Posterior vena cava (tissue), 2 donors: ENCODE data around the gene MAP6. TPM values are rescaled to one million over a fixed set of nuclear protein-coding genes. Genes with fewer than 3 reads are reported as not detected.

Source experiments
- DNase-seq: peaks from one replicate; pipeline ENCODE4 v3.0.0-alpha.2; 2020; ENCODE audit warnings: low spot score
- intact Hi-C, 2 donors: fragments of 100-400 bp; cut with DNase I; formaldehyde crosslinking; loops; one replicate each; pipeline versions ENCODE4 v1.14.1 to v1.14.2; 2022 to 2023
- total RNA-seq, 2 donors: library from RNA; stranded (reverse); fragmentation: NEBNext Ultra II Directional; extraction: Animal tissue kit (Norgen Biotek cat#: 25700); gene quantifications; one replicate each; pipeline ENCODE4 v1.2.1, GENCODE V29; 2021
- donor health status: DM: yes; HTN: yes; CAD: no.
- donor health status: DM: yes; HTN: yes; CAD: no.

MAP6 gene
- total RNA-seq, 2 donors from 2014 or later: 11.6 TPM

DNA sequence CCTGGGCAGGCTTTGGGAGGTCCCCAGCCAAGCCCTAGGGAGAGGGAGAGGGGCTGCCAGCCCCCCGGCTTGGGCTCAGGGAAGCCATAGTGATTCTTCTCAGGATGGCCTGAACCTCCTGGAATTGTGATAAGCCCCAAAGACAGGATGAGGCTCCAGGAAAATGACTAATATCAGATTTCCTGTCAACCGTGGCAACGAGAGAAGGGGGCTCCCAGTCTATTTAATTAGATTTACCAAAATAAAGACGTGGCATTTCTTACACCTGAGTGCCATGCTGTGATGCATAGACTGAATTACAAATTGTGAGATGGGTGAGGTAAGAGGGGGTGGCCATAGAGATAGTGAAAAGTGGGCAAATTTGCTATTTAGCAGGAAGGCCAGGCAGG lies 86.3 kb downstream of the MAP6 start:
- no peak for DNase-seq
- intact Hi-C loops: loop anchor here (5.0 to 10.0 kb wide), 2 partner anchors 35 to 1058 kb away; no protein-coding TSS in a partner anchor

DNA sequence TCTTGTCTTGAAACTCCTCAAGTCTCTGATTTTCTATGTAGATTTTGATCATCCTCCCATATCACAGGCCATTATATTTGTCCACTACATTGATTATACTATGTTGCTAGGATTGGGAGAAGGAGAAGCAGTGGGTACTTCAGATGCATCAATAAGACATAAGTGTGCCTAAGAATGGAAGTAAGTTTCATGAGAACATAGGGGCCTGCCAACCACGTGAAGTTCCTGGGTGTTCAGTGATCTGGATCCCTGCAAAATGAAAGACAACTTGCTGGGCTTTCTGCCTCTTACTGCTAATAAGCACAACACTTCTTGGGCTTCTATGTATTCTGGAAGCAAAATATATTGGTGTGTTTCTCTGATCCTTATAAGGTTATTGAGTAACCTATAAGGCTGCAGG lies 89.0 kb downstream of the MAP6 start:
- no peak for DNase-seq
- intact Hi-C loops: loop anchor here (5.0 to 10.0 kb wide), 2 partner anchors 33 to 1055 kb away; no protein-coding TSS in a partner anchor

DNA sequence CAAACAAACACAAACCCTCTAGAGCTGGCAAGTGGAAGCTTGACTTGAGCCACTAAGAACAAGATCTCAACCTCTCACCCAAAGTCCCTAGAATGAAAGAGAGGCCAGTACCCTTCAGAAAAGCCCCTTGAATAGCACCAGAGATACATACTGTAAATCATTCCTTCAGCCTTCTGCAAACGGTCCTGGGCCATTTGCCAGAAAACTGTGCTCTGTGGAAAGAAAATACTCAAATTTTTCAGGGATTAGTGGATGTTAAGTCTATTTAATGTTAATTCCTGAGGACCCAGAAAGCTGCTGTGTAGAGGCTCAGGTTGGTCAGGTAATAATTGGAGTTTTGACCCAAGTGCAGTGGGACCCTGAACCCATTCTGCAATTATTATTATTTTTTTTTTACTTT lies 89.9 kb downstream of the MAP6 start:
- no peak for DNase-seq
- intact Hi-C loops: no loop called here

DNA sequence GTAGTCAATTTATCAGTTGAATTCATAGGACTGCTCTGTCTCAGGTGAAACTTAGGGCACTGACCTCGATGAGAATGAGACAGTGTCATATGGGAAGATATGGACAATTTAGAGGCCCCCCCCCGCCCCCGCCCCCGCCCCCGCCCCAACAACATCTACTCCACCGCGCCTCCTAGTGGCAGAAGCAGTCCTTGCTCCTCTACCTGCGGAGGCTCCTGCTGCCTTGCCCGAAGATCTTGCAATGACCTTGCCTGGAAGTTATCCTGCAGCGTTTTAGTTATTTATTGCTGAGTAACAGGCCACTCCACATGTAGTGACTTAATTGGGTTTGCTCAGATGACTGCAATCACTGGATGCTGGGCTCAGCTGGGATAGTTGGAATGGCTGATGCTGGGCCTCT lies 91.6 kb downstream of the MAP6 start:
- no peak for DNase-seq
- intact Hi-C loops: no loop called here

DNA sequence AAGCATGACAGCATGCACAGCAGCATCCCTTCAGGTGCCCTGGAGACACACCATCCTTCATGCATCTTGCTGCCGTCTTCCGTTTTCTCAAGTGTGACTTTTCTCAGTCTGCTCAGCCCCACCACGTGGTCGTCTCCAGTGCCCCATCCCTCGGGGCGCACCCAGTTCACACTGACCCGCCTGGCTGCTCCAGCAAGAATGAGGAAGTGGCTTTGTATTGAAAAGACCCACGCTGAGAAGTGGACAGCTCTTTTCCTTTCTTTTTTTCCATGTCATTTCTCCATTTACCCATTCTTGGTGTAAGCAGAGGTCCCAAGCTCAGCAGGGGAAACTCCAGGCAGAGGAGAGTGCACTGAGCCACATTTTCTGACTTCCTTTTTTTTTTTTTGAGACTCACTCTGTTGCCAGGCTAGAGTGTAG lies 92.3 kb downstream of the MAP6 start:
- peak; percentile 92 for DNase-seq
- intact Hi-C loops: no loop called here

DNA sequence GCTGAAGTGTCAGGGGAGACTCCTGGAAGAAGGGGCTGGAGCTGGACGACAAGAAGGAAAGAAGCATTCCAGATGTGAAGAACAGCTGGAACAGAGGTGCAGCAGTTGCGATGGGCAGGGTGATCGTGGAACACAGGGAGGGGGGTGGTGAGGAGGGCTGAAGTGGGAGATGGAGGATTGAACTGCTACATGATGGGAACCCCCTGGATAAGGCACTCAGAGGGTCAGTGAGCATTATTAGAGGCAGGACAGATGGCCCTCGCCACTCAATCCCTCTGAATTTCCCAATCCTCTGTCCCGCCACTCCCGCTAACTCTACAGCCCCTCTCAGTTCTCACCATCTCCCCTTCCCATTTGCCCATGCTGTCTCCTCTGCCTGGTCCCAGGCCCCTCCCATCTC lies 92.8 kb downstream of the MAP6 start:
- intact Hi-C loops: no loop called here
- no peak for DNase-seq

DNA sequence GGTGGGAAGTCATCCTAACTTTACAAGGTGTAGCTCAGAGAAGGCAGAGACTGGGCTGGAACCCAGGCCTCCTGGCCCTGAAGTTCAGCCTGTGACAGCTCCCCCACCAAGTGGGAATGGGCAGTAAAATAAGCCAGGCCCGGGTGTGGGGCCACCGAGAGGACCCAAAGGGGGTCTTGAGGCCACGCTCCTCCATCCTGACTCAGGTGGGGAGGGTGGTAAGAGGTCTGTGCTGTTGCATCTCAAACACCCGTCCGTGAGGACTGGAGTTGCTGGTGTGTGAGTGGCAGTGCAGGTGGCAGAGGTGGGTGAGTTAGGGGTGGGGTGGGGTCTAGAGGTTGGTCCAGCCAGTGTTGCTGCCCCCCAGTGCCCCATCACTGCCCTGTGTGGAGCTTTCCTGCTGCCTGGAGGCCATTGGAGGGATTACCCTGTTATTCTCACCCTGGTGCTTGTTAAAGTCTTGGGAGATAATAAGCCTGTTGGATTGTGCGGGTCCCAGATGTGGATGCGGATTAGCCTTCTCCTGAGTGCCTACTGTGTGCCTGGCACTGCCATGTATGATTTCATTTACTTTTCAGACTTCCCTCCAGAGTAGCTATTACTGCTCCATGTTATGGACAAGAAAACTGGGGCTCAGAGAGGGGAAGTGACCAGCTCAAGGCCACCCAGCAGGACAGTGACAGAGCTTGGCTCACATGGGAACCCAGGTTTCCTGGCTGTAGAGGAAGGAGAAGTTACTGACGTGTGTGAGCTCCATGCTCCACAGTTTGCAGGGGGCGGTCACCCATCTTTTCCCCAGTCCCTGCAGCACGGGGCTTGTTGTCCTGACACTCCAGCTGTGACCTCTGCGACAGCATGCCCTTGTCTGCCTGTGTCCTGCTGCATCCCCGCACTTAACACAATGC lies 93.9 kb downstream of the MAP6 start:
- intact Hi-C loops: no loop called here
- DNase-seq: no peak

DNA sequence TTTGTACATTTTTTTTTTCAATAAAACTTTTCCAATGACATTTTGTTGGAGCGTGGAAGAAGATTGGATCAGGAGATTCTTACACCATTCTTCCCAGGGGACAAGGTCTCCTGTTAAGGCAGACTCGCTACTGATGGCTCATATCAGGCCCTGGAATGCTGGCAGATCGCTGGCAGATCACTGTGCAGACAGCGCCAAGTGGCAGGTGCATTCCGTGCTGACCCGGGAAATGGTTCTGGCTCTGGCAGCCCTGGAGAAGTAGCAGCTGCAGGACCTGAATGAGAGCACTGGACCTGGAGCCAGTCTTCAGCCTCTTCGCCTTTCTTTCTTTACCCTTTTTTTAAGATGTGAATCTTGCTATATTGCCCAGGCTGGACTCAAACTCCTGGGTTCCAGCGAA lies 96.1 kb downstream of the MAP6 start:
- no peak for DNase-seq
- intact Hi-C loops: no loop called here

DNA sequence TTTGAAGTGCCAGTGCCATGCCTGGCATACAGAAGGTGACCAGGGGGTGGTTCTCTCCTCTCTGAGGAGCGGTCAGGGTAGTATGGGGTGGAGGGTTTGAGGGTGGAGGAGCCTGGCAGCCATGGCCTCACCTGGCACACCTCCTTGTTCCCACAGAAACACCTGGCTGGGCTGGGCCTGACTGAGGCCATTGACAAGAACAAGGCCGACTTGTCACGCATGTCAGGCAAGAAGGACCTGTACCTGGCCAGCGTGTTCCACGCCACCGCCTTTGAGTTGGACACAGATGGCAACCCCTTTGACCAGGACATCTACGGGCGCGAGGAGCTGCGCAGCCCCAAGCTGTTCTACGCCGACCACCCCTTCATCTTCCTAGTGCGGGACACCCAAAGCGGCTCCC lies 97.2 kb downstream of the MAP6 start:
- intact Hi-C loops: loop anchor here in 1 of 2 donors (2.0 kb wide), 1 partner anchor 19 kb away; no protein-coding TSS in a partner anchor
- no peak for DNase-seq

DNA sequence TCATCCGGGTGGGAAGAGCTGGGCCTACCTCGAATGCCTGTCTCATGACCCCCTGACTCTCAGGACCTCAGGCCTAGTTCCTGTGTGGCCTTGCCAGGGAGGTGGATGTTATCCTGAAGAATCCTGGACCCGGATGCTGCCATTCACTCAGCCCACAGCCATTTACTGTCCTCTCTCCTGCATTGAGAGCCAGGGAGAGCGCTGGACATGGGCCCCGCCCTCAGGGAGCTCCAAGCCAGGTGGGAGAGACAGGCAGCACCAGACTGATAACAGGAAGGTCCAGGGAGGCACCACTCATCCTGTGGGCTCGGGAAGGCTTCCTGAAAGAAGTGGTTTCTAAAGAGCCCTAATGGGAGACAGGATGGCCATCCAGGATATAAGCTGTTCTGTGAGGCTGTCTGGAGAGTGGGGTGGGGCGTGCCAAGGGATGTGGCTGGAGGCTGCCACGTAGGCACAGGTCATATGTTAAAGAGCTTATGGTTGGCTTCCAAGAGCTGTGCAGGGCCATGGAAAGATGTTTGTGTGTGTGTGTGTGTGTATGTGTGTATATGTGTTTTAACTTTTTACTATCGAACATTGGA lies 98.2 kb downstream of the MAP6 start:
- intact Hi-C loops: loop anchor here in 1 of 2 donors (2.0 kb wide), 1 partner anchor 18 kb away; no protein-coding TSS in a partner anchor
- DNase-seq: no peak

DNA sequence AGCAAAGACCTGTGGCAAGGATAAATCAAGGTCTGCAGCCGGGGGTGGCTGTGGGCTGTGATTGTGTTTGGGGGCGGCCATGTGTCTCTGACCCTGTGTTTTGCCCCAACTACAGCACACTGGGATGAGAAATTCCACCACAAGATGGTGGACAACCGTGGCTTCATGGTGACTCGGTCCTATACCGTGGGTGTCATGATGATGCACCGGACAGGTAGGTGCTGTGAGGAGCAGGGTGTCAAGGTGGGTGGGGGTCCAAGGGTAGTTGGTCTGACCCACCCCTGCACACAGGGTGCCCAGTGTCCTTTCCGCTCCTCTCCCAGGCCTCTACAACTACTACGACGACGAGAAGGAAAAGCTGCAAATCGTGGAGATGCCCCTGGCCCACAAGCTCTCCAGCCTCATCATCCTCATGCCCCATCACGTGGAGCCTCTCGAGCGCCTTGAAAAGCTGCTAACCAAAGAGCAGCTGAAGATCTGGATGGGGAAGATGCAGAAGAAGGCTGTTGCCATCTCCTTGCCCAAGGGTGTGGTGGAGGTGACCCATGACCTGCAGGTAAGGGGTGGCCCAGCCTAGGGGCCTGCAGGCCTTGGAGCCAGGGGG lies 100.1 kb downstream of the MAP6 start:
- no peak for DNase-seq
- intact Hi-C loops: no loop called here

DNA sequence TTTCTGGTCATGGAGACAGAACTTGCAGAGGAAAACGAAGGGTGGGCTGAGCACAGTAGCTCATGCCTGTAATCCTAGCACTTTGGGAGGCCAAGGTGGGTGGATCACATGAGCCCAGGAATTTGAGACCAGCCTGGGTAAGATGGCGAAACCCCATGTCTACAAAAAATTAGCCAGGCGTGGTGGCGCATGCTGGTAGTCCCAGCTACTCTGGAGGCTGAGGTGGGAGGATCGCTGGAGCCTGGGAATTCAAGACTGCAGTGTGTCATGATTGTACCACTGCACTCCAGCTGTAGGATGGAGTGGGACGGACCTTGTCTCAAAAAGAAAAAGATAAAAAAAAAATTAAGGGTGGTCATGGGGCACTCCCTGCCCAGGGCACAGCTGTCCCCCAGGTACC lies 100.9 kb downstream of the MAP6 start:
- intact Hi-C loops: no loop called here
- DNase-seq: no peak

DNA sequence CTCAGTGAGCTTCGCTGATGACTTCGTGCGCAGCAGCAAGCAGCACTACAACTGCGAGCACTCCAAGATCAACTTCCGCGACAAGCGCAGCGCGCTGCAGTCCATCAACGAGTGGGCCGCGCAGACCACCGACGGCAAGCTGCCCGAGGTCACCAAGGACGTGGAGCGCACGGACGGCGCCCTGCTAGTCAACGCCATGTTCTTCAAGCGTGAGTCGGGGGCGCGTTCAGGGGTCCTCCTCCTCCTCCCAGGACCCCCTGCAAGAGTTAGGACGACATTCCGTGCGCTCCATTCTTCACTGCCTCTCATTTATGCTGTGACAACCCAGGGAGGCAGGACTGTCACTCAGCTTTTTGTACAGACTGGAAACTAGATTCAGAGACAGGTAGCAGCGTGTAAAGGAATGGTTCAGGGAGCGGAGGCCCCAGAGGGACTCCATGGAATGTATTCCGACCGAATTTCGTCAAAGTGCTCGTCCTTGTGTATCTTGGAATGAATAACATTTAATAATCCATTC lies 102.0 kb downstream of the MAP6 start:
- intact Hi-C loops: no loop called here
- no peak for DNase-seq

DNA sequence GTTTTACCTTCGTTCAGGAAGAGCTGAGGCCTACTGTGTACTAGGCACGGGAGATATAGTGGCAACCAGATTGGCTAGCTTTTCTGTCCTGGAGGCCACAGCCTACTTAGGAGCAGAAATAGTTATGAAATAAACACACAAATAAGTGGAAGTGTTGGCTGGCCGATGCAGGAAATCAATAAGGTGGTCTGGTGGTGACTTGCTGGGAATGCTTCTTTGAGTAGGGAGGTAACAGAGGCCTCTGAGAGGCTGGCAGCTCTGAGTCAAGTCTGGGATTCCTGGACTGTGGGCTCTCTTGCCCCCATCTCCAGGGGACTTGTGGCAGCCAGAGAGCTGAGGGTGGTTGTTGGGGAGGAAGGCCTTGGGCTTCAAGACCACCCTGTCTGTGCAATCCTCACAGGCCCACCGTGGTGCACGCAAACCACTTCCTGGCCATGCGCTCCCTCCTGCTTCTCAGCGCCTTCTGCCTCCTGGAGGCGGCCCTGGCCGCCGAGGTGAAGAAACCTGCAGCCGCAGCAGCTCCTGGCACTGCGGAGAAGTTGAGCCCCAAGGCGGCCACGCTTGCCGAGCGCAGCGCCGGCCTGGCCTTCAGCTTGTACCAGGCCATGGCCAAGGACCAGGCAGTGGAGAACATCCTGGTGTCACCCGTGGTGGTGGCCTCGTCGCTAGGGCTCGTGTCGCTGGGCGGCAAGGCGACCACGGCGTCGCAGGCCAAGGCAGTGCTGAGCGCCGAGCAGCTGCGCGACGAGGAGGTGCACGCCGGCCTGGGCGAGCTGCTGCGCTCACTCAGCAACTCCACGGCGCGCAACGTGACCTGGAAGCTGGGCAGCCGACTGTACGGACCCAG lies 102.7 kb downstream of the MAP6 start:
- intact Hi-C loops: loop anchor here in 1 of 2 donors (2.0 kb wide), 1 partner anchor 17 kb away; no protein-coding TSS in a partner anchor
- DNase-seq: peak; percentile 77

DNA sequence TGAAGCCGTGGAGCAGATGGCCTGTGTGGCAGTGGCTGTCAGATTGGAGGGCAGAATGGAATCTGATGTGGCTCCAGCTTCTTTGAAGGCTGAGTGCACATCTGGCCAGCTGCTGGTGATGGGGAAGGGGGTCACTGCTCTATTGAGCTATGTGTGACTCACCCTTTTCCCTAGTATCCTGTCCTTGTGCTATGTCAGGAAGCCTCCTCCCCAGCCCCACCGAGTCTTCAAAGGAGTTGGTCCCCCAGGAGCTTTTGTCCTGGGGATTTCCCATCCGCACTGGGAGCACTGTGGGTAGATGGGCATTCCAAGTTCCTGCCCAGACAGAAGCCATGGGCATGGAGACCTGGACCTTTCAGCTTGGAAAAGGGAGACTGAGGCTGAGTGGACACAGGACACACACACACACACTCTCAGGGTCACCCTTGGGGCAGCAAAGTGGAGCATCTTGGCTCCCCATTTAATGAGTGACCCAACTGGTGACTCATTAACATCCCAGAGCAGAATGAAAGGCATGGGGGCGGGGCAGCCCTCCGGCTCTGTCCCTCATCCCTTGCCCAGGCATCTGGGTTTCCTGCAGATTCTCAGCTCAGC lies 103.5 kb downstream of the MAP6 start:
- intact Hi-C loops: loop anchor here in 1 of 2 donors (2.0 kb wide), 1 partner anchor 17 kb away; no protein-coding TSS in a partner anchor

DNA sequence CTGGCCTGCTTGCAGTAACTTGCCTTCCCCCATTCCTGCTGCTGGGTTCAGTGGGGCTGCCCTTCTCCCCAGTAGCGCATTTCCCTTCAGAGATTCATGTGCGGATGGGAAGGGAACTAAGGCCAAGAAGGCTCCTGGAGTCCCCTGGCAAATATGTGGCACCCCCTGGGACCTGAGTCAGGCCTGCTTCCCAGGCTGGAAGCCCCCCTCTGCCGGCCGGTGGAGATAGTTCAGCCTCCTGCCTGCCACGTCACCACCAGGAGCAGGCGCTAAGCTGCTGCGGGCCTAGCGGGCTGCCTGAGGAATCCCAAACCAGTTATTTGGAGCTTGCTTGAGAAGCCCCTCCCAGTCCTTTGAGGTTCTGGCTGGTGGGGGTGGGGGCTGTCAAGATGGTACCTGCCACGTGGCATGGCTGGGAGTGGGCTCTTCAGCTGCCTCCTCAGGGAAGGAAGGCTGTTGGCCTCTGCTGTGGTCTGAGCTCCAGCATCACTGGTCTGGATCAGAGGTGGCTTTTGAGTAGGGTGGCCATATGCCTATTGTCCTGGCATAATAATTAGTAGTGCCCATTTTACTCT lies 104.8 kb downstream of the MAP6 start:
- intact Hi-C loops: loop anchor here in 1 of 2 donors (2.0 kb wide), 1 partner anchor 15 kb away; no protein-coding TSS in a partner anchor
- peak; percentile 94 for DNase-seq

More for the DNA sequence above, 103.5 kb downstream of the MAP6 start:
- peak; percentile 90 for DNase-seq

DNA sequence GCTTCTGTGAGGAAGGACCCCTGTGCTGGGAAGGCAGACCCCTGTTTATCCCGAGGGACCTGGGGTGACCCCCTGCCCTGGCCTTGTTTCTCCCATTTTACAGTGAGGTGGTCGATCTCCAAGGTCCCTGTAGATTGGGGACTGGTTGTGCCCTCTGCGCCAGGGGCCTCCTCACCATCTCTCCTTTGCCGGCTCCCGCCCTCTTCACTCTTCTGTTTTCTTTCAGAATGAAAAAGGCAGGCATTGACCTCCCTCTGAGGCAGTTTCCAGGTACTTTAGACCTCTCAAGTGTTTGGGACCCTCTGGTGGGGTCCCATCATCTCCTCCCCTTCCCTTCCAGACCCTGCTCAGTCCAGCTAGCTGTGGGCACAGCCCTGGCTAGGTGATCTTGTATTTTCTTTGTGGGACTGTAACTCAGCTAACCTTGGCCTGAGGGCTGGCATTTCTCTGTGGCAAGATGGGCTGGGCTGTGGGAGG lies 105.3 kb downstream of the MAP6 start:
- intact Hi-C loops: no loop called here

More for the DNA sequence above, 105.3 kb downstream of the MAP6 start:
- DNase-seq: no peak
